Measurements from ENCODE around the gene CSMD2. TPM values are rescaled to one million over a fixed set of nuclear protein-coding genes. Genes with fewer than 3 reads are reported as not detected.

Gene CSMD2
- total RNA-seq, 4 donors from 2014 or later: 0.09 to 0.20 TPM; not detected in 2

DNA sequence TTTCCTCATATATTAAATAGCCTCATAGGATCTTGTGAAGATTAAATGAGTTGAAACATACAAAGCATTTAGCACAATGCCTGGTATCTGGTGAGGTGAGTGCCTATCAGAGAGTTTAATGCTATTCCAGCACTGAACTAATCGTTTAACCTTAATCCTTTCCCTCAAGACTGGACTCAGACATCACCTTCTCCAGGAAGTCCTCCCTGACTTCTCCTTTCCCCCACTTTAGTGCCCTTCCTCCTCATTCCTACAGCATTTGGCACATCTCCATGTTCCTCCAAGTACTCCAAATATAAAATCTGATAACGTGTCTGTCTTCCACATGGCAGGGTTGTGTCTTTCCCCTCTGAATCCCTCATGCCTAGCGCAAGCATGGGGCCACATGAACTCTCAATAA is 632.8 kb downstream of the CSMD2 start:
- intact Hi-C loops (cut with DNase I; ENCODE audit: low total_unique reads): no loop called here
- H3K9me3 ChIP-seq: no peaks in the 10 kb centered on the region
- in situ Hi-C loops (cut with MboI; ENCODE audit: low sequenced_read_pairs in 4 of 4): no loop called here
- H3K27me3 ChIP-seq: no peaks in the 10 kb centered on the region
- no peak overlapping the region for H3K27ac ChIP-seq
- no peak overlapping the region for H3K4me3 ChIP-seq
- DNase-seq (no peak), ATAC-seq (no peak)
- no peaks in the 10 kb centered on the region for H3K36me3 ChIP-seq
- H3K4me1 ChIP-seq: no peaks in the 10 kb centered on the region
- no peak for TF ChIP-seq POLR2A (IDR thresholded peaks at IDR 0.05)
- TF ChIP-seq, protein P1, sequence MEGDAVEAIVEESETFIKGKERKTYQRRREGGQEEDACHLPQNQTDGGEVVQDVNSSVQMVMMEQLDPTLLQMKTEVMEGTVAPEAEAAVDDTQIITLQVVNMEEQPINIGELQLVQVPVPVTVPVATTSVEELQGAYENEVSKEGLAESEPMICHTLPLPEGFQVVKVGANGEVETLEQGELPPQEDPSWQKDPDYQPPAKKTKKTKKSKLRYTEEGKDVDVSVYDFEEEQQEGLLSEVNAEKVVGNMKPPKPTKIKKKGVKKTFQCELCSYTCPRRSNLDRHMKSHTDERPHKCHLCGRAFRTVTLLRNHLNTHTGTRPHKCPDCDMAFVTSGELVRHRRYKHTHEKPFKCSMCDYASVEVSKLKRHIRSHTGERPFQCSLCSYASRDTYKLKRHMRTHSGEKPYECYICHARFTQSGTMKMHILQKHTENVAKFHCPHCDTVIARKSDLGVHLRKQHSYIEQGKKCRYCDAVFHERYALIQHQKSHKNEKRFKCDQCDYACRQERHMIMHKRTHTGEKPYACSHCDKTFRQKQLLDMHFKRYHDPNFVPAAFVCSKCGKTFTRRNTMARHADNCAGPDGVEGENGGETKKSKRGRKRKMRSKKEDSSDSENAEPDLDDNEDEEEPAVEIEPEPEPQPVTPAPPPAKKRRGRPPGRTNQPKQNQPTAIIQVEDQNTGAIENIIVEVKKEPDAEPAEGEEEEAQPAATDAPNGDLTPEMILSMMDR (IDR thresholded peaks at IDR 0.05 in 4 of 5, conservative IDR thresholded peaks at IDR 0.05 in 1 of 5): no peak

DNA sequence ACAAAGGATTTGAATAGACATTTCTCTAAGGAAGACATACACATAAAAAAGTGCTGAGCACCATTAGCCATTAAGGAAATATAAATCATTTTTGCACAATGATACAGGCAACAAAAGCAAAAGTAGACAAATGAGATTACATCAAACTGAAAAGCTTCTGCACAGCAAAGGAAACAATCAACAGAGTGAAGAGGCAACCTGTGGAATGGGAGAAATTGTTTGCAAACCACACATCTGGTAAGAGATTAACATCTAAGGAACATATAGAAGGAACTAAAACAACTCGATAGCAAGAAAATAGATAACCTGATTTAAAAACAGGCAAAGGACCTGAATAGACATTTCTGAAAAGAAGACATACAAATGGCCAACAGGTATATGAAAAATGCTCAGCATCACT is 635.1 kb downstream of the CSMD2 start:
- no peaks in the 10 kb centered on the region for H3K9me3 ChIP-seq
- H3K4me1 ChIP-seq: no peaks in the 10 kb centered on the region
- no peaks in the 10 kb centered on the region for H3K27me3 ChIP-seq
- in situ Hi-C loops (cut with MboI; ENCODE audit: low sequenced_read_pairs in 4 of 4): no loop called here
- ATAC-seq (no peak), DNase-seq (no peak)
- H3K4me3 ChIP-seq: no peak overlapping the region
- no peak for TF ChIP-seq POLR2A (IDR thresholded peaks at IDR 0.05)
- TF ChIP-seq, protein P1 (IDR thresholded peaks at IDR 0.05 in 4 of 5, conservative IDR thresholded peaks at IDR 0.05 in 1 of 5): no peak
- H3K27ac ChIP-seq: no peak overlapping the region
- intact Hi-C loops (cut with DNase I; ENCODE audit: low total_unique reads): no loop called here
- H3K36me3 ChIP-seq: no peaks in the 10 kb centered on the region

DNA sequence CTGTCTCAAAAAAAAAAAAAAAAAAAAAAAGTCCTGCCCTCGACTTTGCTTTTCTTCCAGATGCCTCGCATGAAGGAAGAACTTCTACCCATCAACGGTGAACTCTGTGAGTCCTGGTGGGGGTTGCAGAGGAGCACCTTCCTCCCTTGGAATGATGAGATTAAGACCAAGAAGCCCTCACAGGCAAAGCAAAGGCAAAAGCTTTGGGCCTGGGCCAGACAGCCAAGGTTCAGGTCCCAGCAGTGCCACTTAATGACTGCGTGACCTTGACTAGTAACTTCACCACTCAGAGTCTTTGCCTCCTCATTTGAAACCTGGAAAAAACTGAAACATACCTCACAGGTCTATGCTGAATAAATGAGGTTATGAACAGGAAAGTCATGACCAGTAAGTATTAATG is 637.1 kb downstream of the CSMD2 start:
- H3K9me3 ChIP-seq: no peaks in the 10 kb centered on the region
- H3K27ac ChIP-seq: no peak overlapping the region
- DNase-seq (no peak), ATAC-seq (no peak)
- H3K4me3 ChIP-seq: no peak overlapping the region
- TF ChIP-seq POLR2A (IDR thresholded peaks at IDR 0.05): no peak
- TF ChIP-seq, protein P1 (IDR thresholded peaks at IDR 0.05 in 4 of 5, conservative IDR thresholded peaks at IDR 0.05 in 1 of 5): no peak
- no peaks in the 10 kb centered on the region for H3K36me3 ChIP-seq
- no peaks in the 10 kb centered on the region for H3K4me1 ChIP-seq
- intact Hi-C loops (cut with DNase I; ENCODE audit: low total_unique reads): no loop called here
- no peaks in the 10 kb centered on the region for H3K27me3 ChIP-seq
- in situ Hi-C loops (cut with MboI; ENCODE audit: low sequenced_read_pairs in 4 of 4): no loop called here

DNA sequence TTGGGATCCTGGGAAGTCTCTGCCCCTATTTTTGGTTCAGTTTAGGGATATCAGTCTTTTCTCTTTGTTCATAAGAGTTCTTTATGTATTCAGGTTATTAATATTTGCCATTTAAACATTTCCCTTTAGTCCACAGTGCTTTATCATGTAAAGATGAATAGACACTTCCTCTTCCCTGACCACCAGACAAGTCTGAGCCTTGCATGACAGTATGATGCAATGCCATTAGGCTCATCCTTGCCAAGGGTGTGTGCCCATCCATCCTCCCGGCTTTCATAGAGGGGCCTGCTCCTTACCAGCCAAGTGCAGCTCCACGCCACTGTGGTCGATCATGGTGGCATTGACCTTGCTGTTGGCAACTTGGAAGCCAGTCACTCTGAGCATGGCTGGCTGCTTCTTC is 640.4 kb downstream of the CSMD2 start:
- intact Hi-C loops (cut with DNase I; ENCODE audit: low total_unique reads) (no loop called here), in situ Hi-C loops (cut with MboI; ENCODE audit: low sequenced_read_pairs in 4 of 4) (no loop called here)
- ATAC-seq: no peak
- no peak for TF ChIP-seq POLR2A (IDR thresholded peaks at IDR 0.05)
- TF ChIP-seq, protein P1 (IDR thresholded peaks at IDR 0.05 in 4 of 5, conservative IDR thresholded peaks at IDR 0.05 in 1 of 5): no peak
- DNase-seq: no peak
- Histone ChIP-seq H3K9me3 (no peaks in the 10 kb centered on the region), H3K27me3 (no peaks in the 10 kb centered on the region), H3K4me3 (no peak overlapping the region), H3K4me1 (no peaks in the 10 kb centered on the region), H3K27ac (no peak overlapping the region), H3K36me3 (no peaks in the 10 kb centered on the region)

DNA sequence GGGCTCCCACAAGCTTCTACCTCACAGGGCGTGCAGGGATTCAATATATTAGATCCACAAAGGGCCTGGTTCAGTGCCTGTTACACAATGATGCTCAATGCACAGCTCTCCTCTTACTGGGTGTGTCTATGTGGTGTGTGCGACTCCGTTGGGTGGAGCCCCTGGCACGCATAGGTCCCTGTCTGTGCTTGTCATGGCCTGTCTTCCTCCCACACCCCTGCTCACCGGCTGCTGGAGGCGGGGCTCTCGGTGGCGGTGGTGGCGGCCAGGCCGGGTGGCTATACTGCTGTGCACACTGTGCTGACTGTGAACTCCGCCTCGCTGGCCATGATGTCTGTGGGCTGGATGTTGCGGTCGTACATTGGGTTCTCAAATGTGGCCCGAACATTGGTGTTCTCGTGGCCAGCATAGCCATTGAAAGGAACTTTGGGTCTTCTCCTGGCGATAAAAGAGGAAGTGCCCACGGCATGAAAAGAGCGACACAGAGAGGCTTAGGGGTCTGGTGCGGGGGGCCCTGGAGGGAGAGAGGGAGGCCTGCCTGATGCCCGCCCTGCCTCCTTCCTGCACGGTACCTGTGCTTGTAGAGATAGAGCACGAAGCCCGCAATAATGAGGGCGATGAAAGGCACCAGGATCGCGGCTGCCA is 645.7 kb downstream of the CSMD2 start:
- Histone ChIP-seq H3K36me3 (no peaks in the 10 kb centered on the region), H3K27ac (no peak overlapping the region), H3K9me3 (no peaks in the 10 kb centered on the region), H3K4me3 (no peak overlapping the region), H3K4me1 (no peaks in the 10 kb centered on the region), H3K27me3 (no peaks in the 10 kb centered on the region)
- intact Hi-C loops (cut with DNase I; ENCODE audit: low total_unique reads) (no loop called here), in situ Hi-C loops (cut with MboI; ENCODE audit: low sequenced_read_pairs in 4 of 4) (no loop called here)
- DNase-seq (no peak), ATAC-seq (no peak)
- TF ChIP-seq, protein P1 (IDR thresholded peaks at IDR 0.05 in 4 of 5, conservative IDR thresholded peaks at IDR 0.05 in 1 of 5): no peak
- no peak for TF ChIP-seq POLR2A (IDR thresholded peaks at IDR 0.05)

All from gastrocnemius medialis (tissue), 4 donors.